Measurements from ENCODE around the gene TMEM145.

- no peak for TF ChIP-seq POLR2AphosphoS5 (IDR thresholded peaks at IDR 0.05)
- TF ChIP-seq, protein P1, sequence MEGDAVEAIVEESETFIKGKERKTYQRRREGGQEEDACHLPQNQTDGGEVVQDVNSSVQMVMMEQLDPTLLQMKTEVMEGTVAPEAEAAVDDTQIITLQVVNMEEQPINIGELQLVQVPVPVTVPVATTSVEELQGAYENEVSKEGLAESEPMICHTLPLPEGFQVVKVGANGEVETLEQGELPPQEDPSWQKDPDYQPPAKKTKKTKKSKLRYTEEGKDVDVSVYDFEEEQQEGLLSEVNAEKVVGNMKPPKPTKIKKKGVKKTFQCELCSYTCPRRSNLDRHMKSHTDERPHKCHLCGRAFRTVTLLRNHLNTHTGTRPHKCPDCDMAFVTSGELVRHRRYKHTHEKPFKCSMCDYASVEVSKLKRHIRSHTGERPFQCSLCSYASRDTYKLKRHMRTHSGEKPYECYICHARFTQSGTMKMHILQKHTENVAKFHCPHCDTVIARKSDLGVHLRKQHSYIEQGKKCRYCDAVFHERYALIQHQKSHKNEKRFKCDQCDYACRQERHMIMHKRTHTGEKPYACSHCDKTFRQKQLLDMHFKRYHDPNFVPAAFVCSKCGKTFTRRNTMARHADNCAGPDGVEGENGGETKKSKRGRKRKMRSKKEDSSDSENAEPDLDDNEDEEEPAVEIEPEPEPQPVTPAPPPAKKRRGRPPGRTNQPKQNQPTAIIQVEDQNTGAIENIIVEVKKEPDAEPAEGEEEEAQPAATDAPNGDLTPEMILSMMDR (IDR thresholded peaks at IDR 0.05; ENCODE audit: poor library complexity, severe bottlenecking), result no peak
These were observed 22.3 kb upstream of the TMEM145 start for GRCh38 chr19:42290523-42291434.
